Measurements from ENCODE around the gene AKR1C4. TPM values are rescaled to one million over a fixed set of nuclear protein-coding genes. Genes with fewer than 3 reads are reported as not detected.
"Not testable (repeated sequence)": the region's sequence is repeated elsewhere in the genome, so short reads cannot be mapped to it uniquely, and the experiment has no call there.

The AKR1C4 gene
- total RNA-seq, 8 experiments from 2014 or later, result 0.40 to 3.5 TPM; not detected in 6

DNA sequence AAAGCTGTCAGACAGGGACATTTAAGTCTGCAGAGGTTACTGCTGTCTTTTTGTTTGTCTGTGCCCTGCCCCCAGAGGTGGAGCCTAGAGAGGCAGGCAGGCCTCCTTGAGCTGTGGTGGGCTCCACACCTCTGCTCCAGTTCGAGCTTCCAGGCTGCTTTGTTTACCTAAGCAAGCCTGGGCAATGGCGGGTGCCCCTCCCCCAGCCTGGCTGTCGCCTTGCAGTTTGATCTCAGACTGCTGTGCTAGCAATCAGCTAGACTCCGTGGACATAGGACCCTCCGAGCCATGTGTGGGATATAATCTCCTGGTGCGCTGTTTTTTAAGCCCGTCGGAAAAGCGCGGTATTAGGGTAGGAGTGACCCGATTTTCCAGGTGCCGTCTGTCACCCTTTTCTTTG, 16.1 kb upstream of the AKR1C4 start:
- H3K27ac ChIP-seq; ATAC-seq (replicated peaks in 6 of 8); H3K4me1 ChIP-seq (replicated peaks in 1 of 2); in situ Hi-C loops (cut with MboI; ENCODE audit: low pct_unique_long_range_greater_than_20kb in 2 of 9, low sequenced_read_pairs in 9 of 9, unreplicated experiment in 9 of 9); H3K4me3 ChIP-seq: not testable (repeated sequence)
- 40 to 79% methylated on average over 1 to 4 of the region's 12 CpGs; no CpG with 5 or more reads in 8 of the 10 experiments for WGBS, 10 experiments

DNA sequence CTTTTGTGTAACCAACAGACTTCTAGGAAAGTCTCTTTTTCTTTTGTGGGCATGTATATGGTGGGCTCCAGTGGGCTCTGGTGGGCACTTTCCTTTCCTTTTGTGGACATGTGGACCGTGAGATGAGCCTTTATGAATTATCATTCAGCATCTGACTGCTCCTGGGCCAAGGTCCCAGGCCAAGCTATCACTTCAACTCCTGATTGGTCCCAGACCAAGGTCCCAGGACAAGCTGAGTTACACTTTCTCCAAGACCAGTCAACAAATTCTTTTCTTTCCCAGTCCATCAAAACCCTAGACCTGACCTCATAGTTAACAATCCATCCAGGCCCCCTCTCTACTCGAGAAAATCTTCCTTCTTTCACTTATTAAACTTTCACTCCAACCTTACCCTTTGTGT, 12.7 kb upstream of the AKR1C4 start:
- 0 to 100% (median 63%) methylated on average over 1 to 2 of the region's 2 CpGs; no CpG with 5 or more reads in 3 of the 10 experiments for WGBS, 10 experiments
- H3K4me3 ChIP-seq, result no peak overlapping the region
- no peak for ATAC-seq (replicated peaks in 6 of 8)
- H3K4me1 ChIP-seq (replicated peaks in 1 of 2), result peaks cover 0 to 3% of the 10 kb centered on the region in 2 donors
- in situ Hi-C loops (cut with MboI; ENCODE audit: low pct_unique_long_range_greater_than_20kb in 2 of 9, low sequenced_read_pairs in 9 of 9, unreplicated experiment in 9 of 9), result no loop called here
- H3K27ac ChIP-seq, result no peak overlapping the region

DNA sequence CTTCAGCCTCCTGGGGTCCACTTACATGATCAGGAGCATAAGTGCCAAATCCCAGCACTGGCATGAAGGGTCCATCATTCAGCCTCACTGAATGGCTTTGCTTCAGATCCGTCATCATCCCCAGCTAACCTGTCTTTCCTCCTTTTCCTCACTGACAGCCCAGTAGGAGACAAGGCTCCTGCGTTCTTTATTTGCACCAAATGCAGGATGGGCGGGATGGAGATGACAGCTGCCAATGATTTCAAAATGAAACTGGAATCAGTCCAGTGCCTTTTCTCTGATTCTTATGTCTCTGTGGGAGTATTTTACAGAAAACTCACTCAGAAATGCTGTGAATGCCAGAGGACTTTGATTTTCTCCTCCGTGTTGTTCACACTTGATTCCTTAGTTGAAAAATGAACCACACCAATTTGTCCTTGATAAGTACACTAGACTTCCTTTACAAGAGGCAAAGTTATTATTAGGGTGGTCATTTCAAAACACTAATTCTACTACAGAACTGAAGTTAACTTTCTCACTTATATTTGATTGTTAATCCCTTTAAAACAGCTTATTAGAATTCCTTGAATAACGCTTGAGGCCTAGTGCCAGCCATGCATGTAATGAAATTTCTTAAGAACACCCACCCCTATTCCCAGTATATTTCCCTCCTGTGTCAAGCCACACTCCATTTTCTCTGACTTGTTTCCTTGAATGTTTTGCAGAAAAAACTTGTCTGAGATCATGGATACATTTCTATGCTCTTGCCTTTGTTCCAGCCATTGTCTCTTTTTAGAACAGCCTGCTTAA, 11.5 kb upstream of the AKR1C4 start, which contains the start of gene AKR1C8:
Gene AKR1C8 (minus strand): TSS at position 164 of the 789 bp plus-strand sequence. CDS start 46 bp downstream, at position 118.
- H3K4me3 ChIP-seq, result no peak within 1 kb of the TSS
- in situ Hi-C loops (cut with MboI; ENCODE audit: low pct_unique_long_range_greater_than_20kb in 2 of 9, low sequenced_read_pairs in 9 of 9, unreplicated experiment in 9 of 9), result no loop called here
- peaks cover 0 to 3% of the 10 kb centered on the region in 2 donors for H3K4me1 ChIP-seq (replicated peaks in 1 of 2)
- WGBS, 10 experiments, result 0 to 80% (median 75%) methylated on average over 2 to 5 of the region's 5 CpGs; no CpG with 5 or more reads in 3 of the 10 experiments
- H3K27ac ChIP-seq, result no peak within 1 kb of the TSS
- ATAC-seq (replicated peaks in 6 of 8), result peak in 2 of 8 experiments; percentile 74 to 78

DNA sequence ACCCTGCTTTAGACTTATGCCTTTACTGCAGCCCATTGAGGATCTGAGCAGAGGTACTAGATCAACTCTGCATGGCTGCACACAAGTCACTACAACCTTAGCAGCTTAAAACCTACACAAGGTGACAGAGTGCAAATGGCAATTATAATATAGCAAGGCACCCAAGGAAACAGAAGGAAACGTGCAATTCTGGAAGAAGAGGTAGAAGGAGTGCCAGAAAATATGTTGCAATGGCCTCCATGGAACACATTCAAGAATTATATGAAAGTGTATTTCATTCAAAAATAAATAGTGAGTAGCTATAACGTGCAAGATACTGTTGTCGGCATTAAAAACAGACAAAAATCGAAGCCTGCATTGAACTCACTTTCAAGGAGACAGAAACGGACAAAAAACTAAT, 8.8 kb upstream of the AKR1C4 start:
- Histone ChIP-seq H3K4me1 (replicated peaks in 1 of 2) (peaks cover 0 to 3% of the 10 kb centered on the region in 2 donors), H3K27ac (no peak overlapping the region), H3K4me3 (no peak overlapping the region)
- in situ Hi-C loops (cut with MboI; ENCODE audit: low pct_unique_long_range_greater_than_20kb in 2 of 9, low sequenced_read_pairs in 9 of 9, unreplicated experiment in 9 of 9), result no loop called here
- no peak for ATAC-seq (replicated peaks in 6 of 8)
- WGBS, 10 experiments, result 24 to 94% (median 67%) methylated on average over 4 to 5 of the region's 5 CpGs

DNA sequence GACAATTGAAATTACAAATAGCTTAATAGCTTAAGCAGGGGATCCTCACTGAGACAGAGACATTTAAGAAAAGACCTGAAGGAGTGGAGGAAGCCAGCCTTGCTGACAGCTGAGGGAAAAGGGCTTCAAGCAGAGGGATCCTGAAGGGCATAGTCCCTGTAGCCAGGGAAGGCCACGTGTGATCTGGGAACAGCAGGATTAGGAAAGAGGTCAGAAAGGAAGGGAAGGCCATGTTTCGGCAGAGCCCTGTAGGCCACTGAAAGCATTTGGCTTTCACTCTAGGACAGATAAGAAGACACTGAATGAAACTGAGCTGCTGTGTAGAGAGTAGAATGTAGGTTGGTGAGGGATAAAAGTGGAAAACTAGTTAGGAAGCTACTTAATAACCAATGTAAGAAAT, 8.3 kb upstream of the AKR1C4 start:
- Histone ChIP-seq H3K4me3 (no peak overlapping the region), H3K27ac (no peak overlapping the region), H3K4me1 (replicated peaks in 1 of 2) (peaks cover 0 to 3% of the 10 kb centered on the region in 2 donors)
- in situ Hi-C loops (cut with MboI; ENCODE audit: low pct_unique_long_range_greater_than_20kb in 2 of 9, low sequenced_read_pairs in 9 of 9, unreplicated experiment in 9 of 9), result no loop called here
- 20 to 100% (median 52%) methylated on average over 1 to 2 of the region's 2 CpGs; no CpG with 5 or more reads in 2 of the 10 experiments for WGBS, 10 experiments
- ATAC-seq (replicated peaks in 6 of 8), result no peak

DNA sequence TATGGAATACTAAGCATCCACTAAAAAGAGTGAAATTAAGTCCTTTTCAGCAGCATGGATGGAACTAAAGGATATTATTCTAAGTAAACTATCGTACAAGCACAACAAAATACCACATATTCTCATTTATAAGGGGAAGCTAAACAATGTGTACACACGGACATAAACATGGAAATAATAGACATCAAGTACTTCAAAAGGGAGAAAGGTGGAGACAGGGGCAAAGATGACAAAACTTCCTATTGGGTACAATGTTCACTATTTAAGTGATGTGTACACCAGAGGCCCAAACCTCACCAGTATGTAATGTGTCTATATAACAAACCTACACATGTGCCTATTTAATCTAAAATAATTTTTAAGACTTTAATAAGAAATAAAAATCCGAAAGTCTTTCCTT, 2.2 kb upstream of the AKR1C4 start:
- no peak overlapping the region for H3K27ac ChIP-seq
- ATAC-seq (replicated peaks in 6 of 8), result no peak
- 26 to 97% (median 79%) methylated on average over 1 to 3 of the region's 3 CpGs for WGBS, 10 experiments
- H3K4me3 ChIP-seq, result no peak overlapping the region
- no peaks in the 10 kb centered on the region for H3K4me1 ChIP-seq (replicated peaks in 1 of 2)
- in situ Hi-C loops (cut with MboI; ENCODE audit: low pct_unique_long_range_greater_than_20kb in 2 of 9, low sequenced_read_pairs in 9 of 9, unreplicated experiment in 9 of 9), result no loop called here

DNA sequence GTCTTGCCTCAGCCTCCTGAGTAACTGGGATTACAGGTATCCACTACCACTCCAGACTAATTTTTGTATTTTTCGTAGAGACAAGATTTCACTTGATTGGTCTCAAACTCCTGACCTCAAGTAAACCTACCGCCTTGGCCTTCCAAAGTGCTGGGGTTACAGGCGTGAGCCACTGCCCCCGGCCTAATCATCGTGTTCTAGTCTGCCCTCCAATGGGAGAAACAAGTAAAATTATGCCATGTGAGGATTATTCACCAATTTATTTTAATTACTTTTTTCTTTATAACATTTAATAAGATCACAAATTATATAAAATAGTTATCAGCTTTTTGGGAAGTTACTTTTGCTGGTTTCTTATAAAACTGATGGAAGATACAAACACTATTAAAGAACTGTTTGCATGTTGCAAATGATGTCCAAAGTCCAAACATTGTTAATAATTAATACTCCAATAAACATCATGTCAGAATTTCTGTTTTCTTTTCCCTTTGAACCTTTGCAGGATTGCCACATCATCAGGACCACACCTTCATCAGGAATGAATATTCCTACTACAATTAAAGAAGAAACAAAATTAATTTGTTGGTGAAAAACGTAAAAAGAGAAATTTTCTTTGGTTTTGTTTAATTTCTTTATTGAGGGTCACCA, 786 bp upstream of the AKR1C4 start:
- in situ Hi-C loops (cut with MboI; ENCODE audit: low pct_unique_long_range_greater_than_20kb in 2 of 9, low sequenced_read_pairs in 9 of 9, unreplicated experiment in 9 of 9), result no loop called here
- no peaks in the 10 kb centered on the region for H3K4me1 ChIP-seq (replicated peaks in 1 of 2)
- H3K27ac ChIP-seq, result no peak overlapping the region
- ATAC-seq (replicated peaks in 6 of 8), result no peak
- no peak overlapping the region for H3K4me3 ChIP-seq
- WGBS, 10 experiments, result 42 to 100% (median 78%) methylated on average over 1 to 5 of the region's 6 CpGs

DNA sequence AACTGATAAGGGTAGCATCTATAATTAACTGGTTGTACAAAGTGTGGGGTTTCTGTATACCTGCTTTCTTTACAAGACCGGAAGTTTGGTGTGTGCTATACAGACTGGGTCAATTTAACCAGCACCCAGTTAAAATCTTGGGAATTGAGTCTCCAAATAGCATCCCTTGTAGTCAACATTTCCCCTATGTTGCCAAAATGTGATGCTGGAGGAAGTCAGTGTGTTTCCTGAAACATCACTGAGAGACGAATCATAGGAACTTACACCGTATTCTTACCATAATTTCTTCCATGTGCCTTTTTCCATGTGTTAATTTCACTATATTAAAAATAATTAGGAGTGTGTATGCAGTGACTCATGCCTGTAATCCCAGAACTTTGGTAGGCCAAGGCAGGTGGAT, 1.7 kb downstream of the AKR1C4 start:
- H3K27ac ChIP-seq, result no peak overlapping the region
- WGBS, 10 experiments, result 0 to 100% (median 100%) methylated on average over 1 to 3 of the region's 3 CpGs; no CpG with 5 or more reads in 3 of the 10 experiments
- ATAC-seq (replicated peaks in 6 of 8), result no peak
- in situ Hi-C loops (cut with MboI; ENCODE audit: low pct_unique_long_range_greater_than_20kb in 2 of 9, low sequenced_read_pairs in 9 of 9, unreplicated experiment in 9 of 9), result no loop called here
- H3K4me3 ChIP-seq, result no peak overlapping the region
- H3K4me1 ChIP-seq (replicated peaks in 1 of 2), result no peaks in the 10 kb centered on the region

DNA sequence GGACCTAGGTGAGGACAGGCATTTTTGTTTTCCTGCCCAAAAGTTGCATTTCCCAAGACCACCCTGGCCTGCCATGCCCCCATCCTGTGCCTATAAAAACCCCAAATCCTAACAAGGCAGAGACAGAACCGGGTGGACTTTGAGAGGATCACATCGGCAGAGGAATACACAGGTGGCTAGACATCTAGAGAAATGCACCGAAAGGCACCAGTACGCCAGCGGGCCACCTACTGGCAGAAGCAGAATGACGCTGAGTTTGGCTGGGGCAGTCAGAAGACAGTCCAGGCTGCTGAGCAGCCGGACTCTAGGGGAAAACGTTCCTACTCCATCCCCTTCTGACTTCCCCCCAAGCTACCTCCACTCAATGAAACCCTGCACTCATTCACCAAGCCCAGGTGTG, 2.8 kb downstream of the AKR1C4 start:
- ATAC-seq (replicated peaks in 6 of 8), result no peak
- 67 to 100% (median 94%) methylated on average over 3 to 7 of the region's 8 CpGs; no CpG with 5 or more reads in 4 of the 10 experiments for WGBS, 10 experiments
- Histone ChIP-seq H3K4me1 (replicated peaks in 1 of 2) (no peaks in the 10 kb centered on the region), H3K4me3 (no peak overlapping the region), H3K27ac (no peak overlapping the region)
- in situ Hi-C loops (cut with MboI; ENCODE audit: low pct_unique_long_range_greater_than_20kb in 2 of 9, low sequenced_read_pairs in 9 of 9, unreplicated experiment in 9 of 9), result no loop called here

DNA sequence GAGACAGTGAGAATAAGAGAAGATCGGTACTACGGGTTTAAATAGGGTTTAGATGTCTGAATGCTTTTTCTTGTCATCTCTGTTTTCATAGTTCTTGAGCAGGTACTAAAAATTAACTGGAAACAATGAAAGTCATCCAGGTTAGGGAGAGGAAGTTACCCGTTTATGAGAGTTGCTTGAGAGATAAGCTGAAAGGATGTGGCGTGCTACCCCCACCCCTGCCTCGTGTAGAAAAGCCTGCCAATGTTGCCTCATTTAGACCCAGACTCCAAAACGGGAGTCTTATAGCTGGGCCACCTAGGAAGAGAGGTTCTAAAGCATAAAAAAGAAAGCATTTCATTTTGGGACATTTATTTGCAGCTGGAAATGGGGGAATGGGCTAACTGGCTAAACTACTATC, 10.2 kb downstream of the AKR1C4 start:
- no peak overlapping the region for H3K4me3 ChIP-seq
- no peak overlapping the region for H3K27ac ChIP-seq
- in situ Hi-C loops (cut with MboI; ENCODE audit: low pct_unique_long_range_greater_than_20kb in 2 of 9, low sequenced_read_pairs in 9 of 9, unreplicated experiment in 9 of 9), result no loop called here
- H3K4me1 ChIP-seq (replicated peaks in 1 of 2), result no peaks in the 10 kb centered on the region
- ATAC-seq (replicated peaks in 6 of 8), result no peak
- WGBS, 10 experiments, result 54 to 97% (median 70%) methylated on average over 3 to 6 of the region's 6 CpGs

DNA sequence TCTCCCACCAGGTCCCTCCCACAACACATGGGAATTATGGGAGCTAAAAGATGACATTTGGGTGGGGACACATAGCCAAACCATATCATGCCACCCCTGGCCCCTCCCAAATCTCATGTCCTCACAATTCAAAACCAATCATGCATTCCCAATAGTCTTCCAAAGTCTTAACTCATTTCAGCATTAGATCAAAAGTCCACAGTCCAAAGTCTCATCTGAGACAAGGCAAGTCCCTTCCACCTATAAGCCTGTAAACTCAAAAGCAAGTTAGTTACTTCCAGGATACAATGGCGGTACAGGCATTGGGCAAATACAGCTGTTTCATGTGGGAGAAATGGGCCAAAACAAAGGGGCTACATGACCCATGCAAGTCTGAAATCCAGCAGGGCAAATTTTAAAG, 13.1 kb downstream of the AKR1C4 start:
- 60 to 100% (median 78%) methylated on average over 1 of the region's 1 CpG; no CpG with 5 or more reads in 5 of the 10 experiments for WGBS, 10 experiments

DNA sequence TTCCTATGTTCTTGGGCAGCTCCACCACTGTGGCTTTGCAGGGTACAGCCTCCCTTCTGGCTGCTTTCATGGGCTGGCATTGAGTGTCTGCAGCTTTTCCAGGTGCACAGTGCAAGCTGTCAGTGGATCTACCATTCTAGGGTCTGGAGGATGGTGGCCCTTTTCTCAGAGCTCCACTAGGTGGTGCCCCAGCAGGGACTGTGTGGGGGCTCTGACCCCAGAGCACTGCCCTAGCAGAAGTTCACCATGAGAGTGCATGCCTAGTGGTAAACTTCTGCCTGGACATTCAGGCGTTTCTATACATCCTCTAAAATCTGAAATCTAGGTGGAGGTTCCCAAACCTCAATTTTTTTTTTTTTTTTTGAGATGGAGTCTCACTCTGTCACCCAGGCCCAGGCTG, 13.6 kb downstream of the AKR1C4 start:
- H3K4me3 ChIP-seq; in situ Hi-C loops (cut with MboI; ENCODE audit: low pct_unique_long_range_greater_than_20kb in 2 of 9, low sequenced_read_pairs in 9 of 9, unreplicated experiment in 9 of 9); ATAC-seq (replicated peaks in 6 of 8); H3K27ac ChIP-seq; H3K4me1 ChIP-seq (replicated peaks in 1 of 2): not testable (repeated sequence)
- 0 to 100% (median 60%) methylated on average over 1 of the region's 1 CpG; no CpG with 5 or more reads in 6 of the 10 experiments for WGBS, 10 experiments

More for the DNA sequence above, 13.1 kb downstream of the AKR1C4 start:
- in situ Hi-C loops (cut with MboI; ENCODE audit: low pct_unique_long_range_greater_than_20kb in 2 of 9, low sequenced_read_pairs in 9 of 9, unreplicated experiment in 9 of 9); H3K4me3 ChIP-seq; ATAC-seq (replicated peaks in 6 of 8); H3K27ac ChIP-seq; H3K4me1 ChIP-seq (replicated peaks in 1 of 2): not testable (repeated sequence)

DNA sequence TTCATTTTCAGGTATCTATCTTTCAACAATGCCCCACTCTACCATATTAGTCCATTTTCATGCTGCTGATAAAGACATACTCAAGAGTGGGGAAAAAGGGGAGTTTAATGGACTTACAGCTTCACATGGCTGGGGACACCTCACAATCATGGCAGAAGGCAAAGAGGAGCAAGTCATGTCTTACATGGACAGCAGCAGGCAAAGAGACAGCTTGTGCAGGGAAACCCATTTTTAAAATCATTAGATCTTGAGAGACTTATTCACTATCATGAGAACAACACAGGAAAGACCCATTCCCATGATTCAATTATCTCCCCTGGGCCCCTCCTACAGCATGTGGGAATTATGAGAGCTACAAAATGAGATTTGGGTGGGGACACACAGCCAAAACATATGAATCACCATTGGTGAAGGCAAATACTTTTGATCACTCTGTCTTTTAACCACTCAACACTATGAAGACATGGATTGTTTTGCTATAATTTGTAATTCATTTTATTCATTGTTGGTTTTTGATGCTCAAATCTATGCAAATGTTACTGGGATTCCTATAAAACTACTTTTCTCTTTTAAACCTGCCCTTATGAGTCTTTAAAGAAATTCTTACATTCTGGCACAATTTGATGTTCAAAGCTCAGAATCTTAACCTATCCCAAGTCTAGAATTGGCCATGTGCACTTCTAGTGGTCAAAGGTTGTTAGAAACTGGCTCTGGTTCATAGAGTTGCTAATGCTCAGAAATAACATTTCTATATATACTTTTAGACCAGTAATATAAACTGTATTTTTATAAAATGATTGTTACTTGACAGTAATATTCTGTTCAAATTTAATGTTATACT, 15.3 kb downstream of the AKR1C4 start:
- in situ Hi-C loops (cut with MboI; ENCODE audit: low pct_unique_long_range_greater_than_20kb in 2 of 9, low sequenced_read_pairs in 9 of 9, unreplicated experiment in 9 of 9), result no loop called here
- no peak overlapping the region for H3K4me3 ChIP-seq
- peak in 2 of 8 experiments; percentile 92 to 95 for ATAC-seq (replicated peaks in 6 of 8)

More for the DNA sequence above, 15.3 kb downstream of the AKR1C4 start:
- no peak overlapping the region for H3K27ac ChIP-seq
- H3K4me1 ChIP-seq (replicated peaks in 1 of 2), result no peaks in the 10 kb centered on the region
